Panc1 (cell line): ENCODE measurements around the gene KDM4B. TPM values are rescaled to one million over a fixed set of nuclear protein-coding genes. Genes with fewer than 3 reads are reported as not detected.

ENCODE experiments used
- ATAC-seq: fragments of 200-7000 bp; cut with Tn5 transposase; 2 replicates; pipeline ENCODE4 v1.9.1; 2020; ENCODE audit warnings: mild to moderate bottlenecking, moderate library complexity
- BruUV-seq: library from RNA; stranded (reverse); fragments of 400-500 nt; replicated peaks from 2 replicates; lab custom pipeline; 2021; lab: Mats Ljungman, UMichigan
- CTCF ChIA-PET: fragments of 300-600 bp; sonication (Branson Sonifier 250); formaldehyde crosslinking; loops from one replicate; lab custom pipeline; 2022; ENCODE audit warnings: antibody characterized with exemption; lab: Charles Lee
- POLR2A ChIA-PET: fragments of 300-600 bp; sonication (Branson Sonifier 250); formaldehyde crosslinking; loops from one replicate; lab custom pipeline; 2022; ENCODE audit warnings: antibody characterized with exemption; lab: Charles Lee
- DNase-seq: peaks from one replicate; pipeline ENCODE4 v3.0.0-alpha.2; 2010; ENCODE audit warnings: low read depth, low spot score
- H3K27ac ChIP-seq: 2 replicates; pipeline ENCODE4 v1.5.1; 2011; ENCODE audit warnings: mild to moderate bottlenecking, low read length, inconsistent platforms
- H3K27me3 ChIP-seq: fragments of 200-500 bp; sonication (Bioruptor generic); 2 replicates; pipeline ENCODE4 v1.6.0; 2014; ENCODE audit warnings: low read length, inconsistent platforms; ENCODE audit not compliant: control insufficient read depth, insufficient read depth
- H3K36me3 ChIP-seq: fragments of 200-500 bp; sonication (Bioruptor generic); 2 replicates; pipeline ENCODE4 v1.5.1; 2014; ENCODE audit warnings: inconsistent platforms, mild to moderate bottlenecking, low read length, moderate library complexity; ENCODE audit not compliant: control insufficient read depth, insufficient read depth
- H3K4me1 ChIP-seq: 2 replicates; pipeline ENCODE4 v1.5.1; 2011; ENCODE audit warnings: inconsistent platforms, mild to moderate bottlenecking, low read length, moderate library complexity; ENCODE audit not compliant: control insufficient read depth, insufficient read depth
- H3K4me3 ChIP-seq, 2 experiments: 2 replicates each; pipeline ENCODE4 v1.5.1; 2011 to 2012; ENCODE audit warnings: low read depth in 2 of 2, low read length in 2 of 2, mild to moderate bottlenecking in 2 of 2, inconsistent platforms in 1 of 2, moderate library complexity in 1 of 2
- H3K9me3 ChIP-seq: fragments of 200-500 bp; sonication (Bioruptor generic); 2 replicates; pipeline ENCODE4 v1.5.1; 2014; ENCODE audit warnings: low read depth, mild to moderate bottlenecking, inconsistent platforms, low read length, moderate library complexity; ENCODE audit not compliant: control insufficient read depth, insufficient read depth
- CTCF ChIP-seq: fragments of 450-650 bp; IDR thresholded peaks from 2 replicates; pipeline ENCODE4 v1.5.1; 2017; ENCODE audit warnings: mild to moderate bottlenecking
- POLR2AphosphoS5 ChIP-seq: IDR thresholded peaks from 2 replicates; pipeline ENCODE4 v1.6.1; 2012; ENCODE audit warnings: mild to moderate bottlenecking, low read depth, low read length, moderate library complexity
- REST ChIP-seq, 2 experiments: IDR thresholded peaks; 2 replicates each; pipeline ENCODE4 v1.6.1; 2011 to 2012; ENCODE audit warnings: low read depth in 2 of 2, control low read depth in 1 of 2, low read length in 1 of 2, mild to moderate bottlenecking in 1 of 2, moderate library complexity in 1 of 2; ENCODE audit not compliant: insufficient read depth in 1 of 2
- SIN3A ChIP-seq: IDR thresholded peaks from 2 replicates; pipeline ENCODE4 v1.6.1; 2012; ENCODE audit warnings: low read depth, mild to moderate bottlenecking, low read length, moderate library complexity, borderline replicate concordance; ENCODE audit not compliant: insufficient read depth
- TCF7L2 ChIP-seq: IDR thresholded peaks from 2 replicates; pipeline ENCODE4 v1.6.1; 2011; ENCODE audit warnings: mild to moderate bottlenecking, low read depth, low read length, inconsistent platforms
- in situ Hi-C: cut with HindIII; loops from 2 replicates; pipeline ENCODE4 v1.10.0; 2016; ENCODE audit warnings: low sequenced_read_pairs, low pct_unique_long_range_greater_than_20kb
- intact Hi-C: fragments of 100-400 bp; cut with micrococcal nuclease; formaldehyde crosslinking; loops from one replicate; pipeline ENCODE4 v1.10.0; 2022; ENCODE audit not compliant: unreplicated experiment
- total RNA-seq: library from RNA; stranded (reverse); gene quantifications from one replicate; pipeline ENCODE4 v1.2.1, GENCODE V29; 2021; ENCODE audit not compliant: unreplicated experiment

The KDM4B gene
- total RNA-seq, 1 experiment from 2014 or later, result 18.4 TPM

GRCh38 chr19:5092481-5092843 lies 123.5 kb downstream of the KDM4B start:
- Histone ChIP-seq H3K27ac (no peak overlapping the region), H3K9me3 (no peaks in the 10 kb centered on the region), H3K36me3 (no peaks in the 10 kb centered on the region), H3K27me3 (no peaks in the 10 kb centered on the region), H3K4me1 (no peaks in the 10 kb centered on the region), H3K4me3 (no peak overlapping the region)
- TF ChIP-seq TCF7L2 (no peak), POLR2AphosphoS5 (no peak), SIN3A (no peak), CTCF (no peak)
- intact Hi-C loops, result no loop called here
- CTCF ChIA-PET, result no interaction called here
- no peak for ATAC-seq
- in situ Hi-C loops, result no loop called here
- no peak for DNase-seq
- POLR2A ChIA-PET, result no interaction called here
- no TSS peak for BruUV-seq

- Histone ChIP-seq H3K4me3 (no peak overlapping the region), H3K9me3 (no peaks in the 10 kb centered on the region), H3K4me1 (no peaks in the 10 kb centered on the region), H3K27ac (no peak overlapping the region), H3K36me3 (no peaks in the 10 kb centered on the region), H3K27me3 (no peaks in the 10 kb centered on the region)
- in situ Hi-C loops (no loop called here), intact Hi-C loops (no loop called here)
- no peak for DNase-seq
- ChIA-PET POLR2A (no interaction called here), CTCF (no interaction called here)
- BruUV-seq, result no TSS peak
- ATAC-seq, result no peak
- no peak for TF ChIP-seq SIN3A
- TF ChIP-seq CTCF, result no peak
- no peak for TF ChIP-seq POLR2AphosphoS5
- TF ChIP-seq TCF7L2, result no peak
- TF ChIP-seq REST (IDR thresholded peaks at IDR 0.05; ENCODE audit: insufficient read depth in 1 of 2, low read depth in 2 of 2, low read length in 1 of 2), result no peak
Measured at GRCh38 chr19:5093297-5093928, 124.5 kb downstream of the KDM4B start.
